HCT116 (cell line): Measurements from ENCODE around the gene BET1L. TPM values are rescaled to one million over a fixed set of nuclear protein-coding genes. Genes with fewer than 3 reads are reported as not detected.

Source experiments
- ATAC-seq: fragments of 200-7000 bp; cut with Tn5 transposase; 2 replicates; pipeline ENCODE4 v1.9.1; 2020; ENCODE audit warnings: mild to moderate bottlenecking, moderate library complexity
- BruUV-seq: library from RNA; stranded (reverse); fragments of 400-500 nt; replicated peaks from 2 replicates; lab custom pipeline; 2021; lab: Mats Ljungman, UMichigan
- CTCF ChIA-PET: fragments of 300-600 bp; sonication (Branson Sonifier 250); formaldehyde crosslinking; loops from one replicate; lab custom pipeline; 2021; ENCODE audit warnings: antibody characterized with exemption; lab: Charles Lee
- POLR2A ChIA-PET: fragments of 300-600, 350-600 bp; sonication (Branson Sonifier 250); formaldehyde crosslinking; loops from one replicate; lab custom pipeline; 2021; ENCODE audit warnings: antibody characterized with exemption; lab: Charles Lee
- RAD21 ChIA-PET, 2 experiments: fragments of 300-600 bp; sonication (Branson Sonifier 250); formaldehyde crosslinking; loops; one replicate each; lab custom pipeline; 2023; ENCODE audit warnings: low total read pairs in 2 of 2; ENCODE audit not compliant: uncharacterized antibody in 2 of 2, unreplicated experiment in 2 of 2, low non-redundant PET in 1 of 2; lab: Charles Lee
- DNase-seq: peaks from one replicate; pipeline ENCODE4 v3.0.0-alpha.2; 2010; ENCODE audit warnings: low read depth, low spot score
- H2AFZ ChIP-seq: fragments of 200-600 bp; shearing (Covaris generic), sonication (generic); 2 replicates; pipeline ENCODE4 v1.6.1; 2017; ENCODE audit warnings: low read depth, mixed run types, mixed read lengths, antibody characterized with exemption, low read length; ENCODE audit not compliant: poor library complexity, severe bottlenecking
- H3K27ac ChIP-seq: 2 replicates; pipeline ENCODE4 v1.5.1; 2012; ENCODE audit warnings: low read depth, low read length
- H3K27me3 ChIP-seq: fragments of 200-600 bp; sonication (generic); 2 replicates; pipeline ENCODE4 v1.6.1; 2016; ENCODE audit warnings: mixed run types, low read length, mixed read lengths; ENCODE audit not compliant: insufficient read depth
- H3K36me3 ChIP-seq, 2 experiments: fragments of 200-500 bp in 1 of 2; fragments of 200-600 bp in 1 of 2; sonication (Bioruptor generic) in 1 of 2; sonication (generic) in 1 of 2; 2 replicates each; pipeline versions ENCODE4 v1.5.1 to v1.6.1; 2014 to 2016; ENCODE audit warnings: low read length in 2 of 2, inconsistent platforms in 1 of 2, mixed read lengths in 1 of 2, mixed run types in 1 of 2; ENCODE audit not compliant: insufficient read depth in 2 of 2, control insufficient read depth in 1 of 2
- H3K4me1 ChIP-seq, 2 experiments: fragments of 200-600 bp in 1 of 2; sonication (generic) in 1 of 2; 2 replicates each; pipeline versions ENCODE4 v1.5.1 to v1.6.1; 2012 to 2017; ENCODE audit warnings: low read length in 2 of 2, inconsistent platforms in 1 of 2, mild to moderate bottlenecking in 1 of 2, mixed read lengths in 1 of 2, mixed run types in 1 of 2, moderate library complexity in 1 of 2; ENCODE audit not compliant: insufficient read depth in 2 of 2, control insufficient read depth in 1 of 2
- H3K4me2 ChIP-seq: fragments of 200-600 bp; sonication (generic); 2 replicates; pipeline ENCODE4 v1.6.1; 2017; ENCODE audit warnings: mixed run types, low read length, mixed read lengths
- H3K4me3 ChIP-seq, 2 experiments: fragments of 200-600 bp in 1 of 2; sonication (generic) in 1 of 2; replicated peaks in 1 of 2; 2 replicates each; pipeline ENCODE4 v1.5.1; 2011 to 2016; ENCODE audit warnings: low read length in 2 of 2, control low read depth in 1 of 2, low read depth in 1 of 2, mild to moderate bottlenecking in 1 of 2, mixed read lengths in 1 of 2, mixed run types in 1 of 2
- H3K79me2 ChIP-seq: fragments of 200-600 bp; sonication (generic); 2 replicates; pipeline ENCODE4 v1.6.1; 2017; ENCODE audit warnings: mild to moderate bottlenecking, mixed run types, low read length, moderate library complexity, mixed read lengths; ENCODE audit not compliant: insufficient read depth
- H3K9ac ChIP-seq: fragments of 200-600 bp; sonication (generic); 2 replicates; pipeline ENCODE4 v1.6.1; 2016; ENCODE audit warnings: low read length, mixed read lengths
- H3K9me2 ChIP-seq: fragments of 200-600 bp; sonication (generic), shearing (Covaris generic); 2 replicates; pipeline ENCODE4 v1.6.1; 2017; ENCODE audit warnings: mixed run types, mild to moderate bottlenecking, moderate library complexity; ENCODE audit not compliant: insufficient read depth
- H3K9me3 ChIP-seq, 2 experiments: fragments of 200-500 bp in 1 of 2; fragments of 200-600 bp in 1 of 2; sonication (Bioruptor generic) in 1 of 2; sonication (generic) in 1 of 2; 2 replicates each; pipeline ENCODE4 v1.6.1; 2014 to 2017; ENCODE audit warnings: low read length in 2 of 2, mixed read lengths in 2 of 2, inconsistent platforms in 1 of 2, low read depth in 1 of 2, mild to moderate bottlenecking in 1 of 2, mixed run types in 1 of 2, moderate library complexity in 1 of 2; ENCODE audit not compliant: control insufficient read depth in 1 of 2, insufficient read depth in 1 of 2
- H4K20me1 ChIP-seq: fragments of 200-600 bp; sonication (generic), shearing (Covaris generic); 2 replicates; pipeline ENCODE4 v1.6.1; 2017; ENCODE audit warnings: mixed run types, mild to moderate bottlenecking, moderate library complexity; ENCODE audit not compliant: insufficient read depth
- CEBPB ChIP-seq: IDR thresholded peaks from 2 replicates; pipeline ENCODE4 v1.6.1; 2012; ENCODE audit warnings: low read depth
- EZH2 ChIP-seq: fragments of 200-600 bp; sonication (generic); IDR thresholded peaks from 2 replicates; pipeline ENCODE4 v1.6.1; 2017; ENCODE audit warnings: antibody characterized with exemption, mixed run types
- EZH2phosphoT487 ChIP-seq: fragments of 200-600 bp; IDR thresholded peaks from 2 replicates; pipeline ENCODE4 v1.6.1; 2018; ENCODE audit warnings: antibody characterized with exemption, borderline replicate concordance
- JUND ChIP-seq: IDR thresholded peaks from 2 replicates; pipeline ENCODE4 v1.6.1; 2012
- POLR2A ChIP-seq: IDR thresholded peaks from 2 replicates; pipeline ENCODE4 v1.7.0; 2011; ENCODE audit warnings: borderline replicate concordance; ENCODE audit not compliant: insufficient read depth, insufficient read length; ENCODE audit errors: extremely low read depth
- POLR2AphosphoS5 ChIP-seq: IDR thresholded peaks from 2 replicates; pipeline ENCODE4 v1.6.1; 2011; ENCODE audit warnings: mild to moderate bottlenecking, low read depth, low read length, moderate library complexity
- SP1 ChIP-seq: IDR thresholded peaks from 2 replicates; pipeline ENCODE4 v1.6.1; 2012; ENCODE audit warnings: low read depth
- TCF7L2 ChIP-seq: IDR thresholded peaks from 2 replicates; pipeline ENCODE4 v1.7.0; 2011; ENCODE audit warnings: borderline replicate concordance, inconsistent platforms; ENCODE audit not compliant: insufficient read depth, insufficient read length; ENCODE audit errors: extremely low read depth
- YY1 ChIP-seq: IDR thresholded peaks from 2 replicates; pipeline ENCODE4 v1.6.1; 2011; ENCODE audit warnings: low read length, low read depth, moderate library complexity, mild to moderate bottlenecking; ENCODE audit not compliant: insufficient replicate concordance; ENCODE audit errors: extremely low read depth
- ZFX ChIP-seq: fragments of 450-650 bp; IDR thresholded peaks from 2 replicates; pipeline ENCODE4 v1.6.1; 2017
- ZNF274 ChIP-seq: fragments of 200-500 bp; sonication (Bioruptor generic); IDR thresholded peaks from 2 replicates; pipeline ENCODE4 v1.6.1; 2014; ENCODE audit warnings: mild to moderate bottlenecking, low read depth, low read length, inconsistent platforms
- intact Hi-C: fragments of 100-400 bp; cut with micrococcal nuclease; formaldehyde crosslinking; loops from 2 replicates; pipeline ENCODE4 v1.10.0; 2022
- total RNA-seq: library from RNA; stranded (reverse); gene quantifications from one replicate; pipeline ENCODE4 v1.2.1, GENCODE V29; 2021; ENCODE audit not compliant: unreplicated experiment
- TF ChIP-seq, protein P1 (sequence below): IDR thresholded peaks from 2 replicates; pipeline ENCODE4 v1.6.1; 2012
- TF ChIP-seq, protein P2 (sequence below): IDR thresholded peaks from 2 replicates; pipeline ENCODE4 v1.6.1; 2011; ENCODE audit warnings: mild to moderate bottlenecking, low read length, moderate library complexity; ENCODE audit not compliant: insufficient replicate concordance; ENCODE audit errors: extremely low read depth
- TF ChIP-seq, protein P3 (sequence below): IDR thresholded peaks from 2 replicates; pipeline ENCODE4 v1.6.1; 2012
- TF ChIP-seq, protein P4 (sequence below), 3 experiments: fragments of 200-600 bp in 1 of 3; sonication (generic) in 1 of 3; IDR thresholded peaks in 2 of 3; conservative IDR thresholded peaks in 1 of 3; 2 replicates each; pipeline ENCODE4 v1.5.1; 2012 to 2017; ENCODE audit warnings: low read depth in 2 of 3, low read length in 2 of 3, antibody characterized with exemption in 1 of 3, borderline replicate concordance in 1 of 3, control low read depth in 1 of 3, mild to moderate bottlenecking in 1 of 3, mixed read lengths in 1 of 3, mixed run types in 1 of 3, moderate library complexity in 1 of 3; ENCODE audit not compliant: insufficient read depth in 1 of 3

BET1L gene
- total RNA-seq, 1 experiment from 2014 or later: 49.1 TPM

DNA sequence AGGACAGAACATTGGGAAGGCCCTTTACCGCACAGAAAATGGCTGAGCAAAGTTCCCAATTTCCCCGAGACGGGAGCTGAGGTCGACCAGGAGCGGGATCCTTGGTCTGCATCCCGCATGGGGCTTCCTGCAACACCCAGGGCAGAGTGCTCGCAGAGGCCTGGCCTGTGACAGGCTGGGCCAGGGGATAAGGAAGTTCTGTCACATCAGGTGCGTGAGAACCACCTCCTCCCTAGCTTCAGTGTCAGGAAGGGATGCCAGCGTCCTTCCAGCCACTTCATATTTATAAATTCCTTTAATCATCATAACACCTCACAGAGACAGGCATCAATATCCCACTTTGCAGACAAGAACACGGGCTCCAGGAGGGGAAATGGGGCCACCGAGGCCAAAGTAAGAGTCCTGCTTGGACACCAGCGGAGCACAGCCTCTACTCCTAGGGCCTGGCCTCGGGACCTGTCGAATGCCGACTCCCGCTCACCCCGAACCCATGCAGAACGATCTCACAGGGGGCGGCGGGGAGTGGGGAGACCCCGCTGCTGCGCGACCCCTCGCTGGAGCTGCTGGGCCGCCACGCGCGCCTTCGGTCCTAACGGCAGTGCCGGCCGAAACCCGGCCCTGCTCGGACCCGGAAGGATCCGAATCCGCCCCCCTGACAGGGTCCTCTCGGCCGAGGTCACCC is 532 bp downstream of the BET1L start:
- no peak overlapping the region for H2AFZ ChIP-seq
- intact Hi-C loops: loop anchor here (1.0 kb wide), 1 partner anchor 30 kb away; the partner anchor contains the start of genes PSMD13 and SIRT3
- TF ChIP-seq ZFX: peak; percentile 80; the same call in 1 of the 2 replicates
- TF ChIP-seq EZH2phosphoT487: no peak
- TF ChIP-seq JUND: no peak
- TF ChIP-seq TCF7L2: no peak
- TF ChIP-seq CEBPB: no peak
- no peak for TF ChIP-seq ZNF274
- TF ChIP-seq, all 23 proteins: peak for 1
- RAD21 ChIA-PET: no interaction called here
- no peak for ATAC-seq
- peak overlapping the region; percentile 91 for H3K4me2 ChIP-seq
- peaks cover 24 to 45% of the 10 kb centered on the region in 2 experiments; a peak in 3 of 4 replicates for H3K36me3 ChIP-seq
- no peaks in the 10 kb centered on the region for H4K20me1 ChIP-seq
- H3K79me2 ChIP-seq: peaks cover 64% of the 10 kb centered on the region
- no peaks in the 10 kb centered on the region for H3K9me3 ChIP-seq
- CTCF ChIA-PET: no interaction called here
- POLR2A ChIA-PET: interaction anchor here (1.0 to 1.2 kb wide), 2 partner anchors 149 to 242 kb away, joined by 4 to 7 read pairs; no protein-coding TSS in a partner anchor
- H3K9ac ChIP-seq: peak overlapping the region; percentile 89
- H3K27ac ChIP-seq: peak overlapping the region; percentile 94
- no peak for DNase-seq
- no TSS peak for BruUV-seq
- no peaks in the 10 kb centered on the region for H3K9me2 ChIP-seq
- no peaks in the 10 kb centered on the region for H3K27me3 ChIP-seq
- peak overlapping the region; percentile 76 to 99 for H3K4me3 ChIP-seq
- H3K4me1 ChIP-seq: peaks cover 16 to 24% of the 10 kb centered on the region in 2 experiments

DNA sequence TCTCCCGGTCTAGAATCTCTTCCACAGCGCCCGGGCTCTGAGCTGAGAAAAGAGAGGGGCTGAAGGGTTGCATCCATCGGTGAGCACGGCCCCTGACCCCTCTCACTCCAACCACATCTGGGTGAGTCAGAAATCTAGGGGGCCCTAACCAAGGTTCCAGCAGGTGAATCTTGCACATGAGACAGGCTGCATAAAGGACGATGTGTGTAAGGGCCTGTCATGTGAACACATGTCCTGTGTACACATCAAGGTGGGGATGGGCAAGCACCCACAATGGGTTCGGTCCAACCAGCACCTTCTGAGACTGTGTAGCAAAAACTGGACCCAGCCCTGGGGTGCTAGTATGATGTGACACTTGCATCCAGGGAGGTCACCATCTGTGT is 1.2 kb downstream of the BET1L start:
- ChIA-PET CTCF (no interaction called here), POLR2A (no interaction called here), RAD21 (no interaction called here)
- Histone ChIP-seq H3K9me3 (no peaks in the 10 kb centered on the region), H3K4me2 (peak overlapping the region; percentile 91), H3K36me3 (peaks cover 18 to 38% of the 10 kb centered on the region in 2 experiments; a peak in 3 of 4 replicates), H3K4me3 (peak overlapping the region; percentile 76 to 99), H3K27ac (peak overlapping the region; percentile 94), H3K27me3 (no peaks in the 10 kb centered on the region), H3K79me2 (peaks cover 57% of the 10 kb centered on the region), H3K9me2 (no peaks in the 10 kb centered on the region), H3K4me1 (peaks cover 16 to 24% of the 10 kb centered on the region in 2 experiments), H2AFZ (no peak overlapping the region), H3K9ac (peak overlapping the region; percentile 89), H4K20me1 (no peaks in the 10 kb centered on the region)
- intact Hi-C loops: no loop called here
- ATAC-seq (no peak), DNase-seq (no peak)
- no TSS peak for BruUV-seq
- no peak for TF ChIP-seq ZFX
- TF ChIP-seq, protein P1, sequence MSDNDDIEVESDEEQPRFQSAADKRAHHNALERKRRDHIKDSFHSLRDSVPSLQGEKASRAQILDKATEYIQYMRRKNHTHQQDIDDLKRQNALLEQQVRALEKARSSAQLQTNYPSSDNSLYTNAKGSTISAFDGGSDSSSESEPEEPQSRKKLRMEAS: no peak
- no peak for TF ChIP-seq EZH2phosphoT487
- no peak for TF ChIP-seq EZH2
- TF ChIP-seq, protein P2, sequence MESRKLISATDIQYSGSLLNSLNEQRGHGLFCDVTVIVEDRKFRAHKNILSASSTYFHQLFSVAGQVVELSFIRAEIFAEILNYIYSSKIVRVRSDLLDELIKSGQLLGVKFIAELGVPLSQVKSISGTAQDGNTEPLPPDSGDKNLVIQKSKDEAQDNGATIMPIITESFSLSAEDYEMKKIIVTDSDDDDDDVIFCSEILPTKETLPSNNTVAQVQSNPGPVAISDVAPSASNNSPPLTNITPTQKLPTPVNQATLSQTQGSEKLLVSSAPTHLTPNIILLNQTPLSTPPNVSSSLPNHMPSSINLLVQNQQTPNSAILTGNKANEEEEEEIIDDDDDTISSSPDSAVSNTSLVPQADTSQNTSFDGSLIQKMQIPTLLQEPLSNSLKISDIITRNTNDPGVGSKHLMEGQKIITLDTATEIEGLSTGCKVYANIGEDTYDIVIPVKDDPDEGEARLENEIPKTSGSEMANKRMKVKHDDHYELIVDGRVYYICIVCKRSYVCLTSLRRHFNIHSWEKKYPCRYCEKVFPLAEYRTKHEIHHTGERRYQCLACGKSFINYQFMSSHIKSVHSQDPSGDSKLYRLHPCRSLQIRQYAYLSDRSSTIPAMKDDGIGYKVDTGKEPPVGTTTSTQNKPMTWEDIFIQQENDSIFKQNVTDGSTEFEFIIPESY: no peak
- TF ChIP-seq POLR2AphosphoS5: no peak
- TF ChIP-seq SP1: no peak
- TF ChIP-seq, protein P3, sequence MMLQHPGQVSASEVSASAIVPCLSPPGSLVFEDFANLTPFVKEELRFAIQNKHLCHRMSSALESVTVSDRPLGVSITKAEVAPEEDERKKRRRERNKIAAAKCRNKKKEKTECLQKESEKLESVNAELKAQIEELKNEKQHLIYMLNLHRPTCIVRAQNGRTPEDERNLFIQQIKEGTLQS: no peak
- TF ChIP-seq CEBPB: no peak
- TF ChIP-seq POLR2A: no peak
- TF ChIP-seq YY1: no peak
- TF ChIP-seq, protein P4, sequence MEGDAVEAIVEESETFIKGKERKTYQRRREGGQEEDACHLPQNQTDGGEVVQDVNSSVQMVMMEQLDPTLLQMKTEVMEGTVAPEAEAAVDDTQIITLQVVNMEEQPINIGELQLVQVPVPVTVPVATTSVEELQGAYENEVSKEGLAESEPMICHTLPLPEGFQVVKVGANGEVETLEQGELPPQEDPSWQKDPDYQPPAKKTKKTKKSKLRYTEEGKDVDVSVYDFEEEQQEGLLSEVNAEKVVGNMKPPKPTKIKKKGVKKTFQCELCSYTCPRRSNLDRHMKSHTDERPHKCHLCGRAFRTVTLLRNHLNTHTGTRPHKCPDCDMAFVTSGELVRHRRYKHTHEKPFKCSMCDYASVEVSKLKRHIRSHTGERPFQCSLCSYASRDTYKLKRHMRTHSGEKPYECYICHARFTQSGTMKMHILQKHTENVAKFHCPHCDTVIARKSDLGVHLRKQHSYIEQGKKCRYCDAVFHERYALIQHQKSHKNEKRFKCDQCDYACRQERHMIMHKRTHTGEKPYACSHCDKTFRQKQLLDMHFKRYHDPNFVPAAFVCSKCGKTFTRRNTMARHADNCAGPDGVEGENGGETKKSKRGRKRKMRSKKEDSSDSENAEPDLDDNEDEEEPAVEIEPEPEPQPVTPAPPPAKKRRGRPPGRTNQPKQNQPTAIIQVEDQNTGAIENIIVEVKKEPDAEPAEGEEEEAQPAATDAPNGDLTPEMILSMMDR (IDR thresholded peaks at IDR 0.05 in 2 of 3, conservative IDR thresholded peaks at IDR 0.05 in 1 of 3; ENCODE audit: borderline replicate concordance in 1 of 3, insufficient read depth in 1 of 3, low read depth in 2 of 3, low read length in 2 of 3): no peak
